Lower leg skin (tissue), 3 donors: ENCODE data around the gene EFCC1.

Experiments
- CTCF ChIP-seq, 3 donors: fragments of 450-650 bp; IDR thresholded peaks; one replicate each; pipeline ENCODE4 v1.5.1; 2016; ENCODE audit warnings: antibody characterized with exemption in 3 of 3, mild to moderate bottlenecking in 3 of 3, moderate library complexity in 2 of 3
- POLR2A ChIP-seq, 2 donors: fragments of 450-650 bp; IDR thresholded peaks; one replicate each; pipeline ENCODE4 v1.6.1; 2016 to 2017; ENCODE audit warnings: antibody characterized with exemption in 2 of 2, mild to moderate bottlenecking in 1 of 2, moderate library complexity in 1 of 2

- TF ChIP-seq CTCF (IDR thresholded peaks at IDR 0.05) (no peak), POLR2A (IDR thresholded peaks at IDR 0.05) (no peak)
Measured at GRCh38 chr3:128995737-128996136, 5.4 kb upstream of the EFCC1 start.
